ENCODE data around the gene SNAP25.

- no peak for TF ChIP-seq EZH2phosphoT487 (IDR thresholded peaks at IDR 0.05; ENCODE audit: borderline replicate concordance, low read length)
- no peak for TF ChIP-seq CTCF (IDR thresholded peaks at IDR 0.05; ENCODE audit: low read depth, low read length, poor library complexity, severe bottlenecking)
Measured at GRCh38 chr20:10303852-10304251, 85.2 kb downstream of the SNAP25 start.
